GM12864 (cell line): ENCODE measurements around the gene OR6P1.

Experiments
- DNase-seq: peaks from one replicate; pipeline ENCODE4 v3.0.0-alpha.2; 2011; ENCODE audit warnings: low read depth
- H3K4me3 ChIP-seq: 2 replicates; pipeline ENCODE4 v1.5.1; 2011; ENCODE audit warnings: mild to moderate bottlenecking, low read depth, low read length, control low read depth
- CTCF ChIP-seq: IDR thresholded peaks from 2 replicates; pipeline ENCODE4 v1.5.1; 2011; ENCODE audit warnings: low read depth, mild to moderate bottlenecking, moderate library complexity, low read length, control low read depth, inconsistent platforms; ENCODE audit errors: missing control alignments

OR6P1 gene

GRCh38 chr1:158554352-158554751 lies 16.0 kb downstream of the OR6P1 start, which contains the start of gene OR6Y1:
Gene OR6Y1 (minus strand): TSS chr1:158554405. CDS start chr1:158548105, 6,300 bp downstream.
- DNase-seq = no peak
- TF ChIP-seq CTCF = no peak
- no peak within 1 kb of the TSS for H3K4me3 ChIP-seq

GRCh38 chr1:158552296-158552695 lies 18.1 kb downstream of the OR6P1 start:
- H3K4me3 ChIP-seq = no peak overlapping the region
- no peak for DNase-seq
- no peak for TF ChIP-seq CTCF

GRCh38 chr1:158547533-158547932 lies 22.8 kb downstream of the OR6P1 start:
- no peak overlapping the region for H3K4me3 ChIP-seq
- no peak for TF ChIP-seq CTCF
- no peak for DNase-seq

GRCh38 chr1:158537609-158538008 lies 32.8 kb downstream of the OR6P1 start:
- no peak for DNase-seq
- H3K4me3 ChIP-seq = no peak overlapping the region
- no peak for TF ChIP-seq CTCF

- no peak for DNase-seq
- no peak overlapping the region for H3K4me3 ChIP-seq
- no peak for TF ChIP-seq CTCF
Measured at GRCh38 chr1:158534496-158534895, 35.9 kb downstream of the OR6P1 start.

- no peak for DNase-seq
Measured at GRCh38 chr1:158527190-158527815, 43.1 kb downstream of the OR6P1 start.

More at GRCh38 chr1:158527190-158527815, 43.1 kb downstream of the OR6P1 start:
- H3K4me3 ChIP-seq = no peak overlapping the region
- peak; percentile 61 for TF ChIP-seq CTCF
